Measurements from ENCODE around the gene KCTD18.

The KCTD18 gene

DNA sequence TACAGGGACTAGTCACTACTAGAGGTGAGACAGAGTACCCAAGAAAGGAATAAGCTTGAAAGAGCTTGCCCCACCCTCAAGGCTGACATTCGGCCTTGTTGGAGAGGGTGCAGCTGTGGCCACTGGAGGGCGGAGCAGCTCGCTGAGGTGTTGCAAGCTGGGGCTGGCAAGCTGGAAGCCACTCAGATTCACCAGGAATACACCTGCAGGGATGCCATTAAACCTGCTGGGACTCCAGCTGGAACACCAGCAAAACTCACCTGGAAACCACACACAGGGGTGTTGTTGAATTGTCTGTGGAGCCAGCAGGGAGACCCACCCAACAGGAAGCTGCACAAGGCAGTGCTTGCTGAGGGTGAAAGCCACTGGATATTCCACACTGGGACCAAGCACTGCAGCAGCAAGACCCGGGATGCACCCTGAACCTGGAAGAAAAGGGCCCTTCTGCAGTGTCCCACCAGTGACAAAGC lies 26.1 kb downstream of the KCTD18 start:
- H3K27me3 ChIP-seq (ENCODE audit: control insufficient read depth, insufficient read depth, low read length), result no peaks in the 10 kb centered on the region
- H3K9ac ChIP-seq (ENCODE audit: low read depth, low read length), result no peak overlapping the region
- peaks cover 12% of the 10 kb centered on the region for H3K4me1 ChIP-seq (ENCODE audit: control insufficient read depth, insufficient read depth, low read length)
- H3K9me3 ChIP-seq (ENCODE audit: control insufficient read depth, insufficient read depth, low read length), result no peaks in the 10 kb centered on the region
- no peaks in the 10 kb centered on the region for H3K36me3 ChIP-seq (ENCODE audit: control insufficient read depth, insufficient read depth, low read length)
- H3K4me3 ChIP-seq (ENCODE audit: low read depth, low read length), result no peak overlapping the region

DNA sequence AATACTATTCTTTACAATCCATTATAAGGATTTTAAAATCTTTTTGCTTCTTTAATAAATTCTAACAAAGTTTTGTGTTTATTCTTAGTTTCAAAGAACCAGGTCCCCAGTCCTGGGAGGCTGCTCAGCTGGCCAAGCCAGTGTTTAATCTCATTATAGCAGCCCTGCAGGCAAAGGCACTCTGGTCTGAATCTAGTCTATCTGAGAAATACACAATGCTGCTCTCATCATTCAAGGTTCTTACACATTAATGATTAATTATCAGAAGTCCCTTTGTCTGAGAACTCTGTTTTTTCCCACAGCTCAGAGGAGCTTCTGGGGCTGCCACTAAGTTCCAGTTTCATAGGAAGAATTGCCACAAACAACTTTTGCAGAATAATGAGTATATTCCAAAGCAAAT lies 27.7 kb downstream of the KCTD18 start:
- H3K4me3 ChIP-seq (ENCODE audit: low read depth, low read length), result no peak overlapping the region
- H3K27me3 ChIP-seq (ENCODE audit: control insufficient read depth, insufficient read depth, low read length), result no peaks in the 10 kb centered on the region
- no peaks in the 10 kb centered on the region for H3K9me3 ChIP-seq (ENCODE audit: control insufficient read depth, insufficient read depth, low read length)
- peaks cover 6% of the 10 kb centered on the region for H3K36me3 ChIP-seq (ENCODE audit: control insufficient read depth, insufficient read depth, low read length)
- H3K4me1 ChIP-seq (ENCODE audit: control insufficient read depth, insufficient read depth, low read length), result peaks cover 12% of the 10 kb centered on the region
- H3K9ac ChIP-seq (ENCODE audit: low read depth, low read length), result no peak overlapping the region

DNA sequence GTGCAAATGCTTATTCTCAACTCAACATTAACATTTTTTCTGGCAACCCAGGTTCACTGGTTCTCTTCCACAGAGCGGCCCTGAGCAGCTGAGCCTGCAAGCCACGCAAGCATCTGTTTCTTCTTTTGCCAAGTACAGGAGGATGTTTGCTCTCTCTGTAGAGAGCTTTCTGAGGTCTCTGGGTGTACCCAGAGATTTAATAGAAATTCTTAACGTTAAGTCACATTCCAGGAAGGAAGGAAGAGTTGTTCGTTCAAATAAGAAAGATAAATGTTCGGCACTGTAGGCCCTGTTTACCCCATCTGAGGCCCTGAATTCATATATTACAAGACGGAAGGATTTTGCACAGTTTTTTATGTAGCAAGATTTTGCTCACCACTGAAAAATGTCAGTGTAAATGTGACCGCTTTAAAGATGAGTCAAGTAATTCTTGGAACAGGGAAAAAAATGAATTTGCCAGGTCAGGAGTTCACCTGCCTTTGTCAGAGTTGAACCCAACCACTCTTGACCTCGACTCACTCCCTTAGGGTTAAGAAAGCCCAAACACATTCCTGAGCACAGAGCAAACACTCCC lies 30.1 kb downstream of the KCTD18 start:
- no peaks in the 10 kb centered on the region for H3K9me3 ChIP-seq (ENCODE audit: control insufficient read depth, insufficient read depth, low read length)
- no peak overlapping the region for H3K4me3 ChIP-seq (ENCODE audit: low read depth, low read length)
- peaks cover 12% of the 10 kb centered on the region for H3K4me1 ChIP-seq (ENCODE audit: control insufficient read depth, insufficient read depth, low read length)
- peaks cover 10% of the 10 kb centered on the region for H3K36me3 ChIP-seq (ENCODE audit: control insufficient read depth, insufficient read depth, low read length)
- H3K9ac ChIP-seq (ENCODE audit: low read depth, low read length), result no peak overlapping the region
- no peaks in the 10 kb centered on the region for H3K27me3 ChIP-seq (ENCODE audit: control insufficient read depth, insufficient read depth, low read length)

DNA sequence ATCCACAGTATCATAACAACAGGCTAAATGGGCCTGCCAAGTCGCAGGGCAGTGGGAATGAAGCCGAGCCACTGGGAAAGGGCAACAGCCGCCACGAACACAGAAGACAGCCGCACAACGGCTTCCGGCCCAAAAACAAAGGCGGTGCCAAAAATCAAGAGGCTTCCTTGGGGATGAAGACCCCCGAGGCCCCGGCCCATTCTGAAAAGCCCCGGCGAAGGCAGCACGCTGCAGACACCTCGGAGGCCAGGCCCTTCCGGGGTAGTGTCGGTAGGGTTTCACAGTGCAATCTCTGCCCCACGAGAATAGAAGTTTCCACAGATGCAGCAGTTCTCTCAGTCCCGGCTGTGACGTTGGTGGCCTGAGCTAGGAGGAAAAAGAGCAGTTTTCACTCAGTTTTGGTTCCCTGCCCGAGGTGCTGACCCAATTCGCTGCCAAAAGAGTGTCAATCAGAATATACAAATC lies 32.2 kb downstream of the KCTD18 start:
- peaks cover 19% of the 10 kb centered on the region for H3K36me3 ChIP-seq (ENCODE audit: control insufficient read depth, insufficient read depth, low read length)

DNA sequence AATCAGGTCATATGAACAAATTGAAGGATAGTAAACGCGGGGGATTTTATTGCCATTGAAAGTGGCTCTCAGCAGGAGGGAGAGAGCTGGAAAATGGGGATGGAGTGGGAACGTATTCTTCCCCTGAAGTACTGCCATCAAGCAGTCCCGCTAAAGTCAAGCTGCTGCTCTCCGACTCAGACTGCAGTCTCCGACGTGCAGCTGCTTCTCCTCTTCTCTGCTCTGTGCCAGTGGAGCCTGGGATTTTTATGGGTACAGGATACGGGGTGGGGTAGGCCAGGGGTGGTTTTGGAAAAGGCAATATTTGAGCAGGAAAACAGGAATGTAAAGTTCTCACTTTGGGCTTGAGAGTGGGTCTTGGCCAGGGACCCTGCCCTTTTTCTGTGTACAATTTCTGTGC lies 33.0 kb downstream of the KCTD18 start:
- H3K4me3 ChIP-seq (ENCODE audit: low read depth, low read length), result no peak overlapping the region
- H3K36me3 ChIP-seq (ENCODE audit: control insufficient read depth, insufficient read depth, low read length), result peaks cover 26% of the 10 kb centered on the region
- no peaks in the 10 kb centered on the region for H3K9me3 ChIP-seq (ENCODE audit: control insufficient read depth, insufficient read depth, low read length)

More for the DNA sequence above, 32.2 kb downstream of the KCTD18 start:
- Histone ChIP-seq H3K4me1 (ENCODE audit: control insufficient read depth, insufficient read depth, low read length) (peaks cover 10% of the 10 kb centered on the region), H3K9me3 (ENCODE audit: control insufficient read depth, insufficient read depth, low read length) (no peaks in the 10 kb centered on the region), H3K9ac (ENCODE audit: low read depth, low read length) (no peak overlapping the region), H3K4me3 (ENCODE audit: low read depth, low read length) (no peak overlapping the region), H3K27me3 (ENCODE audit: control insufficient read depth, insufficient read depth, low read length) (no peaks in the 10 kb centered on the region)

DNA sequence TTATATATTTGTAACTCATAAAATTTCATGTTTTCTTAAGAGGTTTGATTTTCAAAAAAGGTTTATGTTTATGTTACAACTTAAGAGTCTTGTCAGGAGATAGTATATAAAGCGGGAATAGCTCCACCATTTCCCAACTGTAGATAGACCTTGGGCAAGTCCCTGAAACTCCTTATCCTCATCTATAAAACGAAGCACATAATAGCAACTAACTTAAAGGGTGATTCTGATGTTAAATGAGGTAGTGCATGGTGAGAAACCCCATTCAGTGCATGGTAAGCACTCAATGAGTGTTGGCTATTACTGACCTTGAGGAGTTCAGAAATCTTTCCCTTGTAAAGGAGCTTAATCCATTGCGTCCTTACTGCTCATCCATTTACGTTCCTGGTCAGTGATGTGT lies 34.1 kb downstream of the KCTD18 start:
- H3K4me3 ChIP-seq (ENCODE audit: low read depth, low read length), result no peak overlapping the region
- H3K9ac ChIP-seq (ENCODE audit: low read depth, low read length), result no peak overlapping the region
- H3K9me3 ChIP-seq (ENCODE audit: control insufficient read depth, insufficient read depth, low read length), result no peaks in the 10 kb centered on the region
- H3K36me3 ChIP-seq (ENCODE audit: control insufficient read depth, insufficient read depth, low read length), result peaks cover 29% of the 10 kb centered on the region
- no peaks in the 10 kb centered on the region for H3K27me3 ChIP-seq (ENCODE audit: control insufficient read depth, insufficient read depth, low read length)
- H3K4me1 ChIP-seq (ENCODE audit: control insufficient read depth, insufficient read depth, low read length), result peaks cover 5% of the 10 kb centered on the region

More for the DNA sequence above, 33.0 kb downstream of the KCTD18 start:
- H3K9ac ChIP-seq (ENCODE audit: low read depth, low read length), result no peak overlapping the region
- no peaks in the 10 kb centered on the region for H3K27me3 ChIP-seq (ENCODE audit: control insufficient read depth, insufficient read depth, low read length)
- H3K4me1 ChIP-seq (ENCODE audit: control insufficient read depth, insufficient read depth, low read length), result peaks cover 10% of the 10 kb centered on the region

DNA sequence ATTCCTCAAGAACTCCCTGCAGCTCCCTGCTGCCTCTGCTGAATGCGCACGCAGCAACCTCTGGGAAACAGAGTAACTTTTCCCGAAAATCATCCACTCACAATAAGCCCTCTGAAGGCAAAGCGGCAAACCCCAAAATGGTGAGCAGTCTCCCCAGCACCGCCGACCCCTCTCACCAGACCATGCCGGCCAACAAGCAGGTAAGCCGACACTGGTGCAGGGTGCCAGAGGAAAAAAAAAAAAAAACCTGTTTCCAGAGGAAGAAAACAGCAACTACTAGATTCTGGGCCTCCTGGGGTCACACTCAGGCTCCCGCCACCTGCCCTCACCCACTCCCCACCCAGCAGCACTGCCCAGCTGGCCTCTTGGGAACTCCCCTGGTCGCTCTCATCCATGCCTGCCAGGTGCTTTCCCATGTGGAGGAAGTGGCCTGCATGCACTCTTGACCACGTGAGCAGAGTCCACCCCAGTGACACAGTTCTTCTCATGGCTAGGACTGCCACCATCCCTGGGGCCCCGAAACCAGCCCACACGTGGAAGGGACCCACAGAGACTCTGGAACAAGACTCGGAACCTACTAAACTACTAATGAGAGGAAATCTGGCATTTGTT lies 36.9 kb downstream of the KCTD18 start:
- H3K4me3 ChIP-seq (ENCODE audit: low read depth, low read length), result no peak overlapping the region
- no peak overlapping the region for H3K9ac ChIP-seq (ENCODE audit: low read depth, low read length)
- H3K9me3 ChIP-seq (ENCODE audit: control insufficient read depth, insufficient read depth, low read length), result no peaks in the 10 kb centered on the region
- H3K36me3 ChIP-seq (ENCODE audit: control insufficient read depth, insufficient read depth, low read length), result peaks cover 28% of the 10 kb centered on the region
- H3K27me3 ChIP-seq (ENCODE audit: control insufficient read depth, insufficient read depth, low read length), result no peaks in the 10 kb centered on the region
- H3K4me1 ChIP-seq (ENCODE audit: control insufficient read depth, insufficient read depth, low read length), result peaks cover 2% of the 10 kb centered on the region

DNA sequence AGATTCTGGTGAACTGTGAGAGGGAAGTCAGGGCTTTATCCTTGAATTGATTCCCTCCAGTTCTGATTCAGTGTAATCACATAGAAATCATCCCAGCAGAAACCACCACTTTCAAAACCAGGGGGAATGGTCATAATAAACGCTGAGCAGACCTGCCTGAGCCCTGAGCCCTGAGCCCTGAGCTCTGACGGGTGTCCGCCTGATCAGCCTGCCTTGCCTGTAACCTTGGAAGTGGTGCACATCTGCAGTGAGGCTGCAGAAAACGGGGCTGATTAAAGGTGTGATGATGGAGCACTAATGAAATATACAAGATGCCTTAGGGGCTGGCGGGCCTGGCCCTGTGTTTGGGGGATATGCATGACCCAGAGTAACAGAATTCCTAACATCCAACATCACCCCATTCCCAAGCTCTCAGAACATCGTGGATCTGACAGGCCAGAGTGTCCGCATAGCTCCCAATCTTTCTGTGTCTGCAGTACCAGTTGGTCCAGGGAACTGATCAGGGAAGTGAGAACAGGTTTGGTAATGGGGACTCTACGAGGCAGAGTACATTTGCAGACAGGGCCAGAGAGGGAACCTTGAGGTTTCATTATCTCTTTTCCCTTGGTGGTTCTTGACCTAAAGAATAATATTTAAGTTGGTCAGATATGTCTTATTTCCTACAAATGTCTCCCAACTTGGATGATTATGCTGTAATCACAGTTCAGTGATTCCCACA lies 37.8 kb downstream of the KCTD18 start:
- Histone ChIP-seq H3K9ac (ENCODE audit: low read depth, low read length) (no peak overlapping the region), H3K27me3 (ENCODE audit: control insufficient read depth, insufficient read depth, low read length) (no peaks in the 10 kb centered on the region), H3K9me3 (ENCODE audit: control insufficient read depth, insufficient read depth, low read length) (no peaks in the 10 kb centered on the region), H3K36me3 (ENCODE audit: control insufficient read depth, insufficient read depth, low read length) (peaks cover 26% of the 10 kb centered on the region), H3K4me1 (ENCODE audit: control insufficient read depth, insufficient read depth, low read length) (peaks cover 2% of the 10 kb centered on the region), H3K4me3 (ENCODE audit: low read depth, low read length) (no peak overlapping the region)

DNA sequence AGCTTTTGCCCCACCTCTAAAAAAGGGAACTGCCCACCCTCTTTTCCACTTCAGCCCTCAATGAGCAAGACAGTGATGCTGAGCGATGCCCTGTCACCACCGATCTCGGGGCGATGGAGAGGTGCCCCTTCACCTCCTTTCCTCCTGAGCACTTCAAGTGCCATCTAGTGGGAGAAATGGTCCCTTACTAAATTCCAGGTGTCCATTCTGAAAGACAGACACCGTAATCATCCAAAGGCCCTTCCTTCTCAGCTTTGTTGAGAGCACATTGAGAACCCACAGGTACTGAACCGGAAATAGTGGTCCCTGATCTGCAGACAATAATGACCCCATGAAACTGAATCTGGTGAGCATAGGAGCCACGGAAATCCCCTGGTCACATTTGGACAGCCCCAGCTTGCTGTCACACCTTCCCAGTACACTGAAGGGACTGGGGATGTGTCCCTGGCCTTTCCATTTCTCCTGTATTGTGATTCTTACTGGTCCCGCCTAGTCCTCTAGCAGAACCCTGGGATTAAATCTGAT lies 38.5 kb downstream of the KCTD18 start:
- Histone ChIP-seq H3K4me1 (ENCODE audit: control insufficient read depth, insufficient read depth, low read length) (peaks cover 2% of the 10 kb centered on the region), H3K9me3 (ENCODE audit: control insufficient read depth, insufficient read depth, low read length) (no peaks in the 10 kb centered on the region), H3K36me3 (ENCODE audit: control insufficient read depth, insufficient read depth, low read length) (peaks cover 29% of the 10 kb centered on the region), H3K9ac (ENCODE audit: low read depth, low read length) (no peak overlapping the region), H3K27me3 (ENCODE audit: control insufficient read depth, insufficient read depth, low read length) (no peaks in the 10 kb centered on the region), H3K4me3 (ENCODE audit: low read depth, low read length) (no peak overlapping the region)

DNA sequence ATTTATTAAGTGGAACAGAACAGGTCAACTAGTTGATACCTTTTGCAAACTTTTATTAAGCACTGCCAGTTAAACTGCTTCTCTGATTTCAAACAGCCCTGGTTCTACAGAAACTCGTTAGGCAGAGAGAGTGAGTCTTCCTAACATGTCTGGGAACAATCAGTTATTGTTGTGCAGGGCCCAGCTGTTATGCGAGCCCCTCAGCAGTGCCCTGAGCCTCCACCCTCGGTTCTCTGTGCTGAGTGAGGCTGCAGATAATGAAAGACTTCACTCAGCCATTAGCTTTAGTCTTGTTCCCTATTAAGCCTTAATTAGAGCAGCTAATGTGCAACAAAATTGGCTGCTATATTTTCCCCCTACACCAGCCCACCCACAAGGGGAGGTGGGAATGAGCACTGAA lies 39.6 kb downstream of the KCTD18 start:
- Histone ChIP-seq H3K9ac (ENCODE audit: low read depth, low read length) (no peak overlapping the region), H3K9me3 (ENCODE audit: control insufficient read depth, insufficient read depth, low read length) (no peaks in the 10 kb centered on the region), H3K4me1 (ENCODE audit: control insufficient read depth, insufficient read depth, low read length) (peaks cover 2% of the 10 kb centered on the region), H3K36me3 (ENCODE audit: control insufficient read depth, insufficient read depth, low read length) (peaks cover 29% of the 10 kb centered on the region), H3K4me3 (ENCODE audit: low read depth, low read length) (no peak overlapping the region), H3K27me3 (ENCODE audit: control insufficient read depth, insufficient read depth, low read length) (no peaks in the 10 kb centered on the region)

DNA sequence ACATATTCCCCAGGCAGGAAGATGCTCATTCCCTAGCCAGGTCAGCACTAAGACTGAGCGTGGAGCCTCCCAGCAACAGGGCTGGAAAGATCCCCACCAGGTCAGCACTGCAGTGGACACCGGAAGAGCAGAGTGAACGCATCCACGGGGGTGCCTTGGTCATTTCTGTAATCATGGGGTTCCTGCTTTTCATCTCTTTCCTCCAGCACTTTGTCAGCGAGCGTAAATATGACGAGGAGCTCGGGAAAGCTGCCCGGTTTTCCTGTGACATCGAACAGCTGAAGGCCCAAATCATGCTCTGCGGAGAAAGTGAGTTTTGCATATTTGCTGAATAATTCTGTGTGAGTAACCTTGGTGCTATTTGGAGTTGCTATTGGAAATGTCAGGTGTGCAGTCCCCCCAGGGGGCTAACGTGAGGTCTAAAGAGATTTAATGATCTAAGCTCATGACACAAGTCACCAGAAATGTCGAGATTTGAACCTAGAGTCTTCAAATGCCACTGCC lies 40.1 kb downstream of the KCTD18 start:
- H3K4me1 ChIP-seq (ENCODE audit: control insufficient read depth, insufficient read depth, low read length), result peaks cover 2% of the 10 kb centered on the region
- H3K9ac ChIP-seq (ENCODE audit: low read depth, low read length), result no peak overlapping the region
- H3K36me3 ChIP-seq (ENCODE audit: control insufficient read depth, insufficient read depth, low read length), result peaks cover 25% of the 10 kb centered on the region
- no peaks in the 10 kb centered on the region for H3K27me3 ChIP-seq (ENCODE audit: control insufficient read depth, insufficient read depth, low read length)
- no peak overlapping the region for H3K4me3 ChIP-seq (ENCODE audit: low read depth, low read length)
- H3K9me3 ChIP-seq (ENCODE audit: control insufficient read depth, insufficient read depth, low read length), result no peaks in the 10 kb centered on the region
